Ovary (tissue), 9 donors: ENCODE data around the gene CYFIP2. TPM values are rescaled to one million over a fixed set of nuclear protein-coding genes. Genes with fewer than 3 reads are reported as not detected.

Experiments
- DNase-seq, 5 donors: peaks; one replicate each; pipeline ENCODE4 v3.0.0-alpha.2; 2019 to 2020
- H3K27ac ChIP-seq, 2 donors: fragments of 200-600 bp; one replicate each; pipeline versions ENCODE4 v1.5.1 to v1.8.0; 2019 to 2022
- H3K27me3 ChIP-seq: fragments of 200-600 bp; one replicate; pipeline ENCODE4 v1.8.0; 2022
- H3K36me3 ChIP-seq: fragments of 200-600 bp; sonication (generic); one replicate; pipeline ENCODE4 v1.5.1; 2019
- H3K4me1 ChIP-seq: one replicate; pipeline ENCODE4 v1.8.1; 2013; ENCODE audit warnings: mild to moderate bottlenecking, moderate library complexity; ENCODE audit not compliant: insufficient read depth
- H3K4me3 ChIP-seq: fragments of 200-600 bp; sonication (generic); one replicate; pipeline ENCODE4 v1.5.1; 2017
- H3K9me3 ChIP-seq, 2 donors: fragments of 200-600 bp in 1 of 2; sonication (generic) in 1 of 2; one replicate each; pipeline versions ENCODE4 v1.5.1 to v1.8.1; 2013 to 2019; ENCODE audit warnings: mild to moderate bottlenecking in 1 of 2, moderate library complexity in 1 of 2
- EP300 ChIP-seq: sonication (generic); formaldehyde crosslinking; IDR thresholded peaks from one replicate; pipeline ENCODE4 v1.6.1; 2017; ENCODE audit warnings: antibody characterized with exemption
- POLR2A ChIP-seq: fragments of 450-650 bp; IDR thresholded peaks from one replicate; pipeline ENCODE4 v1.6.1; 2017; ENCODE audit warnings: antibody characterized with exemption, mild to moderate bottlenecking, moderate library complexity
- WGBS, 3 donors: extraction: QIAGEN DNeasy Blood & Tissue Kit in 1 of 3; methylation state at CpG; one replicate each; pipeline versions ENCODE4 v1.1.5 to v1.1.7; 2013 to 2017; 5-methylcytosine and 5-hydroxymethylcytosine counted together
- intact Hi-C, 4 donors: fragments of 100-400 bp; cut with DNase I; formaldehyde crosslinking; loops; one replicate each; pipeline versions ENCODE4 v1.11.0 to v1.15.1; 2022 to 2023
- polyA plus RNA-seq, 2 donors: library from polyadenylated mRNA; stranded (reverse); fragments of 200-250 nt in 1 of 2; fragments of 350-450 nt in 1 of 2; fragmentation: Illumina TruSeq in 1 of 2; extraction: RNeasy Lipid Tissue Mini Kit (QIAGEN cat#74804) in 1 of 2; gene quantifications; one replicate each; pipeline ENCODE4 v1.2.3, GENCODE V29; 2013 to 2014
- total RNA-seq, 7 donors: library from RNA; depleted of rRNA in 2 of 7; stranded (reverse); fragments of >200 nt in 2 of 7; fragmentation: NEBNext Ultra II Directional in 3 of 7; extraction: Animal tissue kit (Norgen Biotek cat#: 25700) in 3 of 7; gene quantifications; one replicate each; pipeline versions ENCODE4 v1.1.0 to v1.2.4, GENCODE V29; 2016 to 2023
- TF ChIP-seq, protein P1 (sequence below), 3 donors: fragments of 450-650 bp in 2 of 3; fragments of 200-600 bp in 1 of 3; IDR thresholded peaks; one replicate each; pipeline versions ENCODE4 v1.5.1 to v1.8.0; 2016 to 2022; ENCODE audit warnings: antibody characterized with exemption in 3 of 3, mild to moderate bottlenecking in 1 of 3
- donor health status: DM: no; HTN: no; CAD: no; lungs with moderate emphysema.
- donor health status: DM: no; HTN: no; CAD: no.
- donor health status: Bipolar disorder and iron deficiency.
- donor health status: DM: yes; HTN: yes; CAD: no.
- donor health status: DM: no; HTN: no; CAD: no.
- donor health status: DM: yes; HTN: yes; CAD: no.

The CYFIP2 gene
- total and polyA plus RNA-seq, 9 donors, result 4.9 to 39.8 (median 17.1) TPM

DNA sequence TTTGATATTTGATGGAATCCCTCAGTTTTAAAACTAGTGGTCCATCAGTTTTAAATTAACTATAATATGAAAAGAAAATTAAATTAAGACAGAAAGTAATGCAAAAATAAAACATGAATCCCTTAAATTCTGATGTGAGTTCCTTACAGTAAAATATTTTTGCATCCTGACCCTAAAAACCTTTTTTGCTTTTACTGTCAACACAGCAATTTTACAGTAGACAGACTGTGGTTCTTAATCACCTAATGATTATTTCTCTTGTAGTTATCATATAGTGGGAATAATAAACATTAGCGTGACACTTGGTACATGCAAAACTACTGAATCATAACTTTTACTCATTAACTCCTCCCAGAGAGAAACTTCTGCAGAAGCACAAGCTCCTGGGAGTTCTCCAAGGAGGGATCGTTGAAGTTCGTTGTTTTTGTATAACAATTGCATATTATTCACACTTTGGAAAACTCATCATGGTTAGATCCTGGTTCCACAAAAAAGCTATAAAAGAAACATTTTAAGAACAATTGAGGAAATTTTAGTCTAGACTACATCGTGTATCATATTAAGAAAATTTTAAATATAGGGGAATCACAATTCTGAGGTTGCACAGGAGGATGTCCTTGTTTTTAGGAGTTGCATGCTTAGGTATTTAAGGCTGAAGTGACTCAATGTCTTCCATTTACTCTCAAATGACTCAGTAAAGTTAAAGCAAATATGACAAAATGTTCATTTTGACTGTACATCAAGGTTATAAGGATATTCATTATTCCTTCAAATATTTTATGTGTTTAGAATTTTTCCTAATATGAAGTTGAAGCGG lies 105.9 kb downstream of the CYFIP2 start:
- Histone ChIP-seq H3K4me1 (no peaks in the 10 kb centered on the region), H3K27me3 (no peaks in the 10 kb centered on the region), H3K4me3 (no peak overlapping the region), H3K36me3 (no peaks in the 10 kb centered on the region), H3K27ac (no peak overlapping the region), H3K9me3 (no peaks in the 10 kb centered on the region)
- intact Hi-C loops, result loop anchor here in 1 of 4 donors (10.0 kb wide), 1 partner anchor 103 kb away; no protein-coding TSS in a partner anchor
- WGBS, 3 donors, result 39 to 47% (median 42%) methylated on average over 5 of the region's 5 CpGs
- no peak for DNase-seq
- TF ChIP-seq EP300 (no peak), POLR2A (no peak)
- TF ChIP-seq, protein P1, sequence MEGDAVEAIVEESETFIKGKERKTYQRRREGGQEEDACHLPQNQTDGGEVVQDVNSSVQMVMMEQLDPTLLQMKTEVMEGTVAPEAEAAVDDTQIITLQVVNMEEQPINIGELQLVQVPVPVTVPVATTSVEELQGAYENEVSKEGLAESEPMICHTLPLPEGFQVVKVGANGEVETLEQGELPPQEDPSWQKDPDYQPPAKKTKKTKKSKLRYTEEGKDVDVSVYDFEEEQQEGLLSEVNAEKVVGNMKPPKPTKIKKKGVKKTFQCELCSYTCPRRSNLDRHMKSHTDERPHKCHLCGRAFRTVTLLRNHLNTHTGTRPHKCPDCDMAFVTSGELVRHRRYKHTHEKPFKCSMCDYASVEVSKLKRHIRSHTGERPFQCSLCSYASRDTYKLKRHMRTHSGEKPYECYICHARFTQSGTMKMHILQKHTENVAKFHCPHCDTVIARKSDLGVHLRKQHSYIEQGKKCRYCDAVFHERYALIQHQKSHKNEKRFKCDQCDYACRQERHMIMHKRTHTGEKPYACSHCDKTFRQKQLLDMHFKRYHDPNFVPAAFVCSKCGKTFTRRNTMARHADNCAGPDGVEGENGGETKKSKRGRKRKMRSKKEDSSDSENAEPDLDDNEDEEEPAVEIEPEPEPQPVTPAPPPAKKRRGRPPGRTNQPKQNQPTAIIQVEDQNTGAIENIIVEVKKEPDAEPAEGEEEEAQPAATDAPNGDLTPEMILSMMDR (IDR thresholded peaks at IDR 0.05), result no peak

DNA sequence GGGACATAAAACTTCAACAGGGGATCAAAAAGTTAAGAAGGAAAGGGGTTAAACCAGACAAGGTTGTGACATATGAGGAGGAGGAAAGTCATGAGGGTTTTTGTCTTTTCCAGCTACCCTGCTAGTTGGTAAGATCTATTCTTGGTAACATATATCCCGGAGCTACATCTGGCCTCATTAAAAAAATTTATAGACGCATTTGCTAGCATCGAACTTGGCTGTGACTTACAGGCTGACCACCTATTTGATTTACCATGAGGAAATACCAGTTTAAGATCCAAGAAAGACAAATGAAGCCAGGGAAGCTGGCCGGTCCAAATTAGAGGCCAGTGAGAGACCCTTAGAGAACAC lies 106.5 kb downstream of the CYFIP2 start:
- no peaks in the 10 kb centered on the region for H3K9me3 ChIP-seq
- WGBS, 3 donors, result 71 to 77% (median 75%) methylated on average over 4 of the region's 4 CpGs
- H3K4me1 ChIP-seq, result no peaks in the 10 kb centered on the region
- no peak overlapping the region for H3K27ac ChIP-seq
- H3K36me3 ChIP-seq, result no peaks in the 10 kb centered on the region
- no peak for DNase-seq
- TF ChIP-seq POLR2A, result no peak
- TF ChIP-seq, protein P1 (IDR thresholded peaks at IDR 0.05), result no peak
- no peak for TF ChIP-seq EP300
- no peaks in the 10 kb centered on the region for H3K27me3 ChIP-seq
- intact Hi-C loops, result loop anchor here in 1 of 4 donors (10.0 kb wide), 1 partner anchor 102 kb away; no protein-coding TSS in a partner anchor
- H3K4me3 ChIP-seq, result no peak overlapping the region

DNA sequence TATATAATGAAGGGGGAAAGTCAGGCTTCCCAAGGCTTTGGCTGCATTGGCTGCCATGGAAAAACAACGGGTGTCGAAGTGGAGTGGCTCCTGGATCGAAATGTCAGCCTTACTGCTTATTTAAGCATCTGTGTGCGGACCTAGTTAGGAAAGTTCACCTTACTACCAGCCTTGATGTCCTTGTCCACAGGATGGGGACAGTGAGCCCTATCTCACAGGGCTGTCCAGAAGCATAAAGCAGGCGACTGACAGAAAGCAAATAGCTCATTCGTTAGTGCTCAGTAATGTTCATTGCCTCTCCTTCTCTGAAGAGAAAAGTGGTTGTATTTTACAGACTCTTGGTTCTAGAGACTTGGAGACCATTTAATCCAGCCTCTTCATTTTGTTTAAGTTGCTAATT lies 112.6 kb downstream of the CYFIP2 start:
- WGBS, 3 donors, result 95 to 96% (median 95%) methylated on average over 6 of the region's 6 CpGs
- no peaks in the 10 kb centered on the region for H3K9me3 ChIP-seq
- no peaks in the 10 kb centered on the region for H3K4me1 ChIP-seq
- TF ChIP-seq POLR2A, result no peak
- TF ChIP-seq EP300, result no peak
- TF ChIP-seq, protein P1 (IDR thresholded peaks at IDR 0.05), result no peak
- no peak overlapping the region for H3K4me3 ChIP-seq
- DNase-seq, result no peak
- no peaks in the 10 kb centered on the region for H3K27me3 ChIP-seq
- H3K27ac ChIP-seq, result no peak overlapping the region
- H3K36me3 ChIP-seq, result no peaks in the 10 kb centered on the region
- intact Hi-C loops, result loop anchor here in 1 of 4 donors (10.0 kb wide), 1 partner anchor 96 kb away; no protein-coding TSS in a partner anchor

GRCh38 chr5:157379983-157380382 lies 114.1 kb downstream of the CYFIP2 start:
- 96 to 97% (median 97%) methylated on average over 3 of the region's 3 CpGs for WGBS, 3 donors
- Histone ChIP-seq H3K36me3 (no peaks in the 10 kb centered on the region), H3K27ac (no peak overlapping the region), H3K4me1 (no peaks in the 10 kb centered on the region), H3K27me3 (no peaks in the 10 kb centered on the region), H3K4me3 (no peak overlapping the region), H3K9me3 (no peaks in the 10 kb centered on the region)
- intact Hi-C loops, result loop anchor here in 1 of 4 donors (10.0 kb wide), 1 partner anchor 95 kb away; no protein-coding TSS in a partner anchor
- TF ChIP-seq, protein P1 (IDR thresholded peaks at IDR 0.05), result no peak
- TF ChIP-seq POLR2A (no peak), EP300 (no peak)
- no peak for DNase-seq
